ENCODE data around the gene SLC49A3. TPM values are rescaled to one million over a fixed set of nuclear protein-coding genes. Genes with fewer than 3 reads are reported as not detected.
A peak's percentile ranks its signal among the peaks of the same experiment; 100 is the strongest.

SLC49A3 gene
- total and polyA plus RNA-seq, 10 donors = 5.6 to 28.8 (median 17.0) TPM

DNA sequence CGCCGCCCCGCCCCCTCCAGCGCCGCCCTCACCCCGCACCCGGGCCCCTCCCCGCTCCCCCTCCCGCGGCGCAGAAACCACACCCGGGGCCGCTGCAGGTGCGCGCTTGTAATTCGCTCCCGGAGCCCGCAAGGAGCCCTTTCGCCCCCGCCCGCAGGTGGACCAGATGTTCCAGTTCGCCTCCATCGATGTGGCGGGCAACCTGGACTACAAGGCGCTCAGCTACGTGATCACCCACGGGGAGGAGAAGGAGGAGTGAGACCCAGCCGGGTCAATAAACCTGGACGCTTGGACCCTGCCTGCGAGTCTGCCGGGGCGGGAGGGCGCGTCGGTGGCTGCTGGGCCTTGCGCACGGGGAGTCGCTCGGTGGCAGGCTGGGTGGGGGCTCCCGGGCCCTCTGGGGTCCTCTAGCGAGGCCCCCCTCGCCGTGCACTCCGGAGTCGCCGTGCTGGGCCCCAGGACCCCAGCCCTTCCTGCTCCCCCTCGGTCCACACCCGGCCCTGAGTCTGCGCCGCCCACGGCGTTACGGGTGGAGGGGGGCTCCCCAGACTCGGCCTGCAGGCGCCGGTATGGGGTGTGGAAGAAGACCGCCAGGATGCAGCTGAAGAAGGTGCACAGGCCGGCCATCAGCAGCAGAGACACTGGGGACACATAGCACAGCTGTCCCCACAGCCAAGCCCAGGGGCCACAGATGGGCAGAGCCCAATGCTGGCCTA lies 7.1 kb downstream of the SLC49A3 start:
- peaks cover 6 to 60% (median 46%) of the 10 kb centered on the region in 6 donors for H3K4me1 ChIP-seq
- H3K9me3 ChIP-seq = no peaks in the 10 kb centered on the region
- H3K27me3 ChIP-seq (replicated peaks in 1 of 7) = no peaks in the 10 kb centered on the region
- H3K36me3 ChIP-seq = peaks cover 0 to 9% (median 0%) of the 10 kb centered on the region in 6 donors
- H3K4me3 ChIP-seq = peak overlapping the region in 1 of 8 donors; percentile 93
- H3K27ac ChIP-seq = peak overlapping the region in 2 of 8 donors; percentile 18 to 89
- intact Hi-C loops (cut with DNase I; ENCODE audit: low total_unique reads) = no loop called here
- peak; percentile 84 for DNase-seq
- TF ChIP-seq POLR2AphosphoS5 (IDR thresholded peaks at IDR 0.05) (peak in 1 of 3 donors; percentile 41), POLR2A (IDR thresholded peaks at IDR 0.05) (no peak)
- TF ChIP-seq, protein P1, sequence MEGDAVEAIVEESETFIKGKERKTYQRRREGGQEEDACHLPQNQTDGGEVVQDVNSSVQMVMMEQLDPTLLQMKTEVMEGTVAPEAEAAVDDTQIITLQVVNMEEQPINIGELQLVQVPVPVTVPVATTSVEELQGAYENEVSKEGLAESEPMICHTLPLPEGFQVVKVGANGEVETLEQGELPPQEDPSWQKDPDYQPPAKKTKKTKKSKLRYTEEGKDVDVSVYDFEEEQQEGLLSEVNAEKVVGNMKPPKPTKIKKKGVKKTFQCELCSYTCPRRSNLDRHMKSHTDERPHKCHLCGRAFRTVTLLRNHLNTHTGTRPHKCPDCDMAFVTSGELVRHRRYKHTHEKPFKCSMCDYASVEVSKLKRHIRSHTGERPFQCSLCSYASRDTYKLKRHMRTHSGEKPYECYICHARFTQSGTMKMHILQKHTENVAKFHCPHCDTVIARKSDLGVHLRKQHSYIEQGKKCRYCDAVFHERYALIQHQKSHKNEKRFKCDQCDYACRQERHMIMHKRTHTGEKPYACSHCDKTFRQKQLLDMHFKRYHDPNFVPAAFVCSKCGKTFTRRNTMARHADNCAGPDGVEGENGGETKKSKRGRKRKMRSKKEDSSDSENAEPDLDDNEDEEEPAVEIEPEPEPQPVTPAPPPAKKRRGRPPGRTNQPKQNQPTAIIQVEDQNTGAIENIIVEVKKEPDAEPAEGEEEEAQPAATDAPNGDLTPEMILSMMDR (IDR thresholded peaks at IDR 0.05 in 8 of 11, conservative IDR thresholded peaks at IDR 0.05 in 3 of 11) = no peak
- 82 to 91% (median 86%) methylated on average over 17 to 55 of the region's 58 CpGs for whole genome bisulfite sequencing, 5 donors

DNA sequence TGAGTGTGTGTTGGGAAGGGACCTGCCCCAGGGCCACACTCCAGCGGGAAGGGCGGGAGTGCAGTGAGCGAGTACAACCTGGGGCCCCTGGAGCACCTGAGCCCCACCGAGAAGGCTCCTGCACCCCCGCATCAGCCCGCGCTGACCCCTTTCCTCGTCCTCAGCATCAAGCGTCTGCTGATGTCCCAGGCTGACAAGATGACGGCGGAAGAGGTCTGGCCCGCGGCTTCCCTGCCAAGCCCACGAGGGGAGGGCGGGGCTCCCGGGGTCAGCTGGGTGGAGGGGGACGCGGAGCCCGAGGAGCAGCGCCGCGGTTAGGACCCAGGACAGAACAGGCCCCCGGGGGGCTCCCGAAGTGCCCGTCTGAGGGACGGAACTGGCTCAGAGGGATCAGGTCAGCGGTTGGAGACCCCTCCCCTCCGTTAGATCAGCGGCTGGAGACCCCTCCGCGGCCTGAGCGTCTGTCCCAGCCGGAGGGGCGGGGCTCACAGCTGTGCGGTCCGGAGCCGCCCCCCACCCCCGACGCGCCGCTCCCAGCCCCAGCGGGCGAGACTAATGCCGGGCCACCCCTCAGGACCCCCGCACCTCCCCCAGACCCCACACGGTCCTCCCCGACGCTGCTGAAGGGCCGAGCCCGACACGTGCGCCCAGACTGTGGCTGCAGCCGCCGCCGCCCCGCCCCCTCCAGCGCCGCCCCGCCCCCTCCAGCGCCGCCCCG lies 7.9 kb downstream of the SLC49A3 start:
- no peaks in the 10 kb centered on the region for H3K9me3 ChIP-seq
- H3K4me3 ChIP-seq = peak overlapping the region; percentile 40 to 93 (median 55)
- peaks cover 0 to 6% (median 0%) of the 10 kb centered on the region in 6 donors for H3K36me3 ChIP-seq
- 0 to 19% (median 4%) methylated on average over 8 to 57 of the region's 62 CpGs for WGBS, 5 donors
- H3K27me3 ChIP-seq (replicated peaks in 1 of 7) = no peaks in the 10 kb centered on the region
- intact Hi-C loops (cut with DNase I; ENCODE audit: low total_unique reads) = no loop called here
- TF ChIP-seq, protein P1 (IDR thresholded peaks at IDR 0.05 in 8 of 11, conservative IDR thresholded peaks at IDR 0.05 in 3 of 11) = no peak
- TF ChIP-seq POLR2AphosphoS5 (IDR thresholded peaks at IDR 0.05) = peak; percentile 69 to 82 (median 70)
- H3K27ac ChIP-seq = peak overlapping the region; percentile 8 to 89 (median 66)
- H3K4me1 ChIP-seq = peaks cover 6 to 58% (median 49%) of the 10 kb centered on the region in 6 donors
- DNase-seq = peak; percentile 91

DNA sequence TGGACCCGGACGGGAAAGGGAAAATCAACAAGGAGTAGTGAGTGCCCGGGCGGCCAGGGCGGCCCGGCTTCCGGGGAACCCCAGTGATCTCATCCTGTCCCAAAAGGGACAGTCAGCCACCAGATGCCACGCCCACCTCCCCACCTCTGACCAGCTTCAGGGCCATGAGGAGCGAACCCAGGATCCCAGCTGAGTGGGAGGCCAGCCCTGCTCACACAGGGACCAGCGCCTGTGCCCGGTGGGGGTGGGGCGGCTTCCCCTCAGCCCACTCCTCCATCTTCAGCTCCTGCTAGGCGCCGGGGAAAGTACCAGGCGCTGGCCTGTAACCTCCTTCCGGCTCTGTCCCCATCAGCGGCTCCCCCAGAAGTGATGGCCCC lies 8.4 kb downstream of the SLC49A3 start:
- H3K27me3 ChIP-seq (replicated peaks in 1 of 7) = no peaks in the 10 kb centered on the region
- H3K36me3 ChIP-seq = peaks cover 0 to under 1% (median 0%) of the 10 kb centered on the region in 6 donors
- H3K4me3 ChIP-seq = peak overlapping the region in 7 of 8 donors; percentile 50 to 93 (median 56)
- no peaks in the 10 kb centered on the region for H3K9me3 ChIP-seq
- WGBS, 5 donors = 53 to 82% (median 74%) methylated on average over 6 to 17 of the region's 17 CpGs
- DNase-seq = peak; percentile 82
- peak overlapping the region; percentile 8 to 89 (median 66) for H3K27ac ChIP-seq
- intact Hi-C loops (cut with DNase I; ENCODE audit: low total_unique reads) = no loop called here
- peaks cover 8 to 63% (median 53%) of the 10 kb centered on the region in 6 donors for H3K4me1 ChIP-seq
- TF ChIP-seq POLR2A (IDR thresholded peaks at IDR 0.05) = no peak

DNA sequence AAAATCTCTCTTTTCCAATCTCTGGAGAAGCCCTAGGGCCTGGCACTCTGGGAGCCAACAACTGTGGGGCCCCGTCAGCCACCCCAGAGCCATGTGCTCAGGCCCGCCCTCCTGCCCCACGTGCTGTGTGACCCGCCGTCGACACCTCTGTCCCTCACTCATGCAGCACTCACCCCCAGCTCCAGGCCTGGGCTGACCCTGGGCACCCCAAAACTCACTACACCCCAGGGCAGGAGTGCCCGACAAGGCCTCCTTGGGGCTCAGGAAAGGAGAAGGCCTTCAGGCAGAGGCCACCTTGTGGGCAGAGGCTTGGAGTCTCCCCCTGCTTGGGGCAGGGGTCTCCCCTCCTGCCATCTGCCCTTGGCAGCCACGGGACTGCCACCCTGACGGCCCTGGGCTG lies 8.9 kb downstream of the SLC49A3 start:
- WGBS, 5 donors = 76 to 95% (median 89%) methylated on average over 6 to 9 of the region's 9 CpGs

More for the DNA sequence above, 8.9 kb downstream of the SLC49A3 start:
- H3K36me3 ChIP-seq = no peaks in the 10 kb centered on the region
- intact Hi-C loops (cut with DNase I; ENCODE audit: low total_unique reads) = no loop called here
- H3K27me3 ChIP-seq (replicated peaks in 1 of 7) = no peaks in the 10 kb centered on the region
- no peaks in the 10 kb centered on the region for H3K9me3 ChIP-seq
- H3K4me1 ChIP-seq = peaks cover 12 to 68% (median 58%) of the 10 kb centered on the region in 6 donors
- peak overlapping the region in 5 of 8 donors; percentile 65 to 89 (median 69) for H3K27ac ChIP-seq
- no peak for TF ChIP-seq POLR2AphosphoS5 (IDR thresholded peaks at IDR 0.05)
- TF ChIP-seq, protein P1 (IDR thresholded peaks at IDR 0.05 in 8 of 11, conservative IDR thresholded peaks at IDR 0.05 in 3 of 11) = no peak
- TF ChIP-seq POLR2A (IDR thresholded peaks at IDR 0.05) = no peak
- H3K4me3 ChIP-seq = peak overlapping the region in 1 of 8 donors; percentile 93
- DNase-seq = peak; percentile 74
